SK-N-MC (cell line): ENCODE results near the gene TTC19.

Experiments used
- EZH2 ChIP-seq: fragments of 200-600 bp; sonication (generic); IDR thresholded peaks from one replicate; pipeline ENCODE4 v1.6.1; 2017; ENCODE audit warnings: antibody characterized with exemption
- FOXP2 ChIP-seq: optimal IDR thresholded peaks from 2 replicates; pipeline ENCODE3; 2011; ENCODE audit warnings: mild to moderate bottlenecking, moderate library complexity; ENCODE audit not compliant: insufficient read depth; ENCODE audit errors: extremely low read length, control extremely low read depth
- POLR2AphosphoS5 ChIP-seq: IDR thresholded peaks from 2 replicates; pipeline ENCODE4 v1.6.1; 2012; ENCODE audit warnings: mild to moderate bottlenecking, low read depth, low read length, borderline replicate concordance

DNA sequence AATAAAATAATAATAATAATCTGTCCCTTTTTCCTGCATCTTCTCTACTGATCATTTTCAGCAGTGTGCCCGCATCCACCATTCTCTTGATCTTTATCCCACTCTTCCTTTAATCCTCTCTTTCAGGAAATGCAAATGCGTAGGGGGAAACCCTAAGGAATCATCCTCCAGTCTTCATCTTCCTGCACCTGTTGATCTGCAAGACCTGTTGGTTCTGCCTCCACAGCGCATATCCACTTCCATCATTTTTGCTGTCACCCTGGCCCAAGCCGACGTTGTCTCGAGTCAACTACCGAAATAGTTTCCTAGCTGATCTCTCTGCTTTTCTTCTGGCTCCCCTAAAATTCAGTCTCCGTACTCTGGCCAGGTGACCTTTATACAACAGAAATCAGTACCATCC lies 30.2 kb upstream of the TTC19 start:
- TF ChIP-seq POLR2AphosphoS5 (no peak), EZH2 (no peak), FOXP2 (no peak)
